GM21717 (cell line): Measurements from ENCODE around the gene TPRG1L.

ENCODE experiments used
- ATAC-seq: cut with Tn5 transposase; IDR thresholded peaks from one replicate; pipeline ENCODE4 v1.9.1; 2021; ENCODE audit warnings: mild to moderate bottlenecking, moderate library complexity; ENCODE audit not compliant: unreplicated experiment

TPRG1L gene

DNA sequence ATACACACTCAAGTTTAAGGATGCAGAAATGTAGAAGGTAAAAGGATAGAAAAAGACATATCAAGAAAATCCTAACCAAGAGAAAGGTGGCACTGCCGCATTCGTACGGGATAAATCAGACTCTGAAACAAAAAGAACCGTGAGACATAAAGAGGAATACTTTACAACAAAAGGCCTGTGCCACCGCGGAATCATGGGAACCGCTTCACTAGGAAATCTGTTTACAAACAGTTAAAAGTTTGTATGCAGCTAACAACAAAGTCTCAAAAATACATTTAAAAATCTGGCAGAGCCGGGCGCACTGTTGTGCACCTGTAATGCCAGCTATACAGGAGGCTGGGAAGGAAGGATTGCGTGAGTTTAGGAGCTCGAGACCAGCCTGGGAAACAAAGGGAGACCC is 17.0 kb downstream of the TPRG1L start:
- ATAC-seq: no peak

DNA sequence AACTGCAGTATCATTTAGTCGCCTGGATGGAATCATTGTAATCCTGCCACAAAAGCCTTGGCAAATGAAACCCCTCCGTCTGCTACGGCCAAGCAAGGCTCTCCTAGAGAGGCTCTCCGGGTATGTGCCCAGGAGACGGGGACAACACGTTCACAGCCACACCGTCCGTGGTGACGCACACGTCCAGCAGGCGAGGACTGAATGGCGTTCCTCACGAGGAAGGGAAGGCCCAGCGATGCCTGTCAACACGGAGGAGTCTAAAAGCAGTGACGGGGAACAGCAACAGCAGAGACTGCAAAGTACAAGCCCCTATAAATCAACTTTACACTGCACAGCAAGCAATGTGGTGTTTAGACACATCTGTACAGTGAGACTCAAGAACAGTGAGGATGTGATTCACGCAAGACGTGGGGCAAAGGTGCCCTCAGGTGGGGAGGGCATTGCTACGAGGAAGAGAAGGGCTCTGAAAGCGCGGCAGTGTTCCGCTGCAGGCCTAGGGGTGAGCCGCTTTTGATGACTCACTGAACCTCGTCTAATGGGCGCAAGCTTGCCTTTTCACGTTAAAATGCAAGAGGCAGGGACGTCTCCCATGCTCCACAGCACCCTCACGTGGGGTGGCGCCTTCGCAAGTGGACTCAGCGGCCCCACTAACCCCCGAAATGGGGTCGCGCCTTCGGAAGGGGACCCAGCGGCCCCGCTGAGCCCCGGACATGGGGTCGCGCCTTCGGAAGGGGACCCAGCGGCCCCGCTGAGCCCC is 18.3 kb downstream of the TPRG1L start:
- no peak for ATAC-seq

- ATAC-seq: no peak
Observed at GRCh38 chr1:3644273-3644672, 19.5 kb downstream of the TPRG1L start.

DNA sequence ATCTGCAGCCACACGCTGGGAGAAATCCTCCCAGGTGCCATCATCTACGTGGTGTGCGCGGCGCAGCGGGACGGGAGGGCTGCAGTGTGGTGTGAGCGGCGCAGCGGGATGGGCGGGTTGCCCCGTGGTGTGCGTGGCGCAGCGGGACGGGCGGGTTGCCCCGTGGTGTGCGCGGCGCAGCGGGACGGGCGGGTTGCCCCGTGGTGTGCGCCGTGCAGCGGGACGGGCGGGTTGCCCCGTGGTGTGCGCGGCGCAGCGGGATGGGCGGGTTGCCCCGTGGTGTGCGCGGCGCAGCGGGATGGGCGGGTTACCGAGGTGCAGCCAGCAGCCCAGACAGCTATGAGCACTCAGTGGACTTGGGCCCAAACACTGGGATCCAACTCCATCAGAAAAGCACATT is 20.4 kb downstream of the TPRG1L start:
- no peak for ATAC-seq

- no peak for ATAC-seq
Observed at GRCh38 chr1:3645666-3646355, 21.0 kb downstream of the TPRG1L start.

DNA sequence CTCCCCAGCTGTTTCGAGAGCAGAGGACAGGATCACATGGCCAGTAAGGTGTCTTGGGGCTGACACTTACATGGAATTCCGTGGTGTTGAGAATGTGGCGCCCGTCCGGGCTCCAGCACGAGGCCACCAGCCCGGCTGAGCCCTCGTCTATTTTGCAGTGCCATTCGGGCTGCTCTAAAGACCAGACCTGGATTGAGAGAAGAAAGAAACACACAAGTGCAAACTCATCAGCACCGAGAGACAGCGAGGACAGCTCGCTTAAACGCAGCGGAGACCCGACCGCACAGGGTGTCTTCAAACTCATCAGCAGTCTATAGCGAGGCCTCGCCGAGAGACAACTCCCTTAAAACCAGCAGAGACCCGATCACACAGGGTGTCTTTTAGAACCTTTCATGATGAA is 21.8 kb downstream of the TPRG1L start:
- ATAC-seq: no peak

DNA sequence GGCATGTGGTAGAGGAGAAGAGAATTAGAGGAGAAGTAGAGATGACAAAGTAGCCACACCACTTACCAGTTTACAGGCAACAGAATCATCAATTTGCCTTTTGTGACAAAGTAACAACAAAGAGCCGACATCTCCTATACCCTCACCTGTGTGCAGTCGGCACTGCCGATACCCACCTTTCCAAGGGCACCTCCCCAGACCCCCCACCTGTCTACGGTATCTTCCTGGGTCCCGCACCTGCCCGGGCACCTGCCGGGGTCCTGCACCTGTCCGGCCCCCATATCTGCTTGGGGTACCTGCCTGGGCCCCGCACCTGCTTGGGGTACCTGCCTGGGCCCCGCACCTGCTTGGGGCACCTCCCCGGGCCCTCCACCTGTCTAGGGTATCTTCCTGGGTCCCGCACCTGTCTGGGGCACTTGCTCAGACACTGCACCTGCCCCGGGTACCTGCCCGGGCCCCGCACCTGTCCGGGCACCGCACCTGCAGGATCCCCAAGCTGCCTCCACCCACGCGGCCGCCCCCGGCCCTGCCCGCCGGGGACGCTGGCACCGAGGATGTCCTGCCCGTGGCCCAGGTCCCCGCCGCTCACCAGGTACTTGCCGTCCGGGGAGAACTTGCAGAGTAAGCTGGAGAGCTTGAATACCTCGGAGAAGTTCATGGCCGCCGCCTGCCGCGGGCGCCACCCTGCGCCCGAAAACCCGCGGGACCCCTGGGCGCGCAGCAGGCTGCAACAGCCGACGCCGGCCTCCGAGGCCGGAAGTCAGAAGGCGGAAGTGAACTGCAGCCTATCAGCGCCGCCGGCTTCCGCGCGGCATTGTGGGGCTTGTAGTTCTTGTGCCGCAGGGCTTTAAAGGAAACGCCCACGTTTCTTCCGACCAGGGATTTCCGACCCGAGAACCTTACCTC is 24.8 kb downstream of the TPRG1L start, which contains the start of gene WRAP73:
Gene WRAP73, minus strand, starts transcription at position 762 of the 906 bp plus-strand sequence. Its CDS starts 104 bp downstream, at position 658.
- ATAC-seq: peak; percentile 64

GRCh38 chr1:3650248-3651025 is 25.6 kb downstream of the TPRG1L start:
- ATAC-seq: no peak

GRCh38 chr1:3651026-3651929 is 26.5 kb downstream of the TPRG1L start:
- ATAC-seq: no peak

GRCh38 chr1:3651930-3652547 is 27.2 kb downstream of the TPRG1L start, which contains the start of gene TP73:
Gene TP73, plus strand, starts transcription at chr1:3652516. Its CDS starts 29,850 bp downstream, at chr1:3682366.
- peak; percentile 24 for ATAC-seq

- ATAC-seq: peak; percentile 7
Observed at GRCh38 chr1:3652548-3653285, 27.9 kb downstream of the TPRG1L start.

DNA sequence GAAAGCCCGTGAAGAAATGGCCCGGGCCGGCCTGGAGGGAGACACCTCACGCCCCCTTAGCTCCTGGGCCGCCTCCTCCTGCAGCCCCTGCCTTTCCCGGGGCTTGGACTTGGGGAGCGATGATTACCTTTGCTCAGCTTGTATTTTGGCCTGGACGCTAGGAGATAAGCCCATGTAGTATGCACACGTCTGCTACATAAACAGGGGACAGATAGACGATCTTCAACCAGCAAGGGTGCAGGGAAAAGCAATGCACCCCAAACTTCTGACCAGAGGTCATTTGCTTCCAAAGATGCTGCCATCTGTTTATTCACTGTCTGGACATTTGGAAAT is 28.4 kb downstream of the TPRG1L start:
- no peak for ATAC-seq

GRCh38 chr1:3654549-3655281 is 29.9 kb downstream of the TPRG1L start:
- ATAC-seq: no peak

DNA sequence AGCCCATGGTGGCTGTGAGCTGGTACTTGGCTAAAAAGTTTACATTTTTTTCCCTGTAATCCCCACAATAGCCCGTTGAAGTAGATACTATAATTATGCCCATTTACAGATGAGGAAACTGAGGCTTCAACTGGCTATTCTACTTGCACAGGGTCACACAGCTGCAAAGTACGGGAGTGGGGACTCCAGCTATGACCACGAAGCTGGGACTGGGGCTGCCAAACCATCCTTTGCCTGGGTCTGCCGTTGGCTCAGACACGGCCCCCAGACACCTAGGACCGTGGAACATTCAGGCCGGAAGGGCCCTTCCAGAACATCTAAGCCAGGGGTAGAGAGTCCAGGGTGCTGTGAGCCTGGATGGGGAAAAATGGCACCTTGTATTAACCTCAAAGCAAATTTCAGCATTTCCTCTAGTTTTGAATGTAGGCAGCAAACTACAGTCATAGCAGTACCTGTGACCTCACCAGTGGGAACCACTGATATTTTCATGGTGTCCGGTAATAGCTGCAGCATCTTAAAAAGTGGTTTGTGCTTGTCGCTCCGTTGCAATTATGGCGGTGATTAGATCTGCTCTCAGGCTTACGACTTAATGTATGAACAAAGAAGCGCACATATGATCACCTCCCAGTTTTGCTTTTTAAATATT is 31.8 kb downstream of the TPRG1L start:
- no peak for ATAC-seq

- ATAC-seq: no peak
Observed at GRCh38 chr1:3657096-3657475, 32.3 kb downstream of the TPRG1L start.

DNA sequence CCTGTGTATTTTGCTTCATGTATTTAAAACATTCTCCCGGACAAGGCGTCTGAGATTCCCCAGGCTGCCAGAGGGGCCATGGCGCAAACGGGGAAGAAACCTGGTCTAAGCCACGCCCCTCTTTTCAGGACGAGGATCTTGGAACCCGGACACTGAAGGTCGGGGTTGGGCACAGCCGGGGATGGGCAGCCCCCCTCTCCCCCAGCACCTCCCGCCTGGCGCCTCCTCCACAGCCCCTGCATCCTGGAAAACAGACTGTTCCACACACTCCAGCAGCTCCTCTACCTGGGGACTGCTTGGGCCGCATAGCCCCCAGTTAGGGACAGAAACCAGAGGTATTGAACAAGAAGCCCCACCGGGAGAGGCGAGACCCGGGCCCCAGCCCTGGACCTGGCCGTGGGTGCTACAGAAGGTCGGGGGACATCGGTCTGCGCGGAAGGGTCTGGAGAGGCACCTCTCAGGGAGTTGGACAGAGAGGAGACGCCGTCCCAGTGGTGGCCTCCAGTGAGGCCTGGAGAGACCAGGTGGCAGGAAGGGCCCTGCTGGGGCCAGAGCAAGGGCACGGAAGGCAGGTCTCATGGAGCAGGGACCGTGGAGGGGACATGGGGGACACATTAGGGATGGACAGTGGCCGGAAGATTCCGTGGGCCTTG is 32.9 kb downstream of the TPRG1L start:
- ATAC-seq: no peak

- no peak for ATAC-seq
Observed at GRCh38 chr1:3658231-3658615, 33.4 kb downstream of the TPRG1L start.
